Measurements from ENCODE around the gene KAZN.

DNA sequence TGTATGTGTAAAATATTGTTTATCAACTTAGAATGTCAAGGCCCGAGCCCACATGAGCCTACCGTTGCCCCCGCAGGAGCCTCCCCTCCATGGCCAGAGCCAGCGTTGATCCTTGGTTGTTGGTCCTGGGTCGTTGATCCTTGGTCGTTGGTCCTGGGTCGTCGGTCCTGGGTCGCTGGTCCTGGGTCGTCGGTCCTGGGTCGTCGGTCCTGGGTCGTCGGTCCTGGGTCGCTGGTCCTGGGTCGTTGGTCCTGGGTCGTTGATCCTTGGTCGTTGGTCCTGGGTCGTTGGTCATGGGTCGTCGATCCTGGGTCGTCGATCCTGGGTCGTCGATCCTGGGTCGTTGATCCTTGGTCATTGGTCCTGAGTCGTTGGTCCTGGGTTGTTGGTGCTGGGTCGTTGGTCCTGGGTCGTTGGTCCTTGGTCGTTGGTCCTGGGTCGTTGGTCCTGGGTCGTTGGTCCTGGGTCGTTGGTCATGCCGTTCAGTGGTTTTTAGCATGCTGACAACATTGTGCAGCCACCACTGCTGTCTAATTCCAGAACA is 450.0 kb downstream of the KAZN start:
- no peak for TF ChIP-seq POLR2A (IDR thresholded peaks at IDR 0.05)
- TF ChIP-seq, protein P1, sequence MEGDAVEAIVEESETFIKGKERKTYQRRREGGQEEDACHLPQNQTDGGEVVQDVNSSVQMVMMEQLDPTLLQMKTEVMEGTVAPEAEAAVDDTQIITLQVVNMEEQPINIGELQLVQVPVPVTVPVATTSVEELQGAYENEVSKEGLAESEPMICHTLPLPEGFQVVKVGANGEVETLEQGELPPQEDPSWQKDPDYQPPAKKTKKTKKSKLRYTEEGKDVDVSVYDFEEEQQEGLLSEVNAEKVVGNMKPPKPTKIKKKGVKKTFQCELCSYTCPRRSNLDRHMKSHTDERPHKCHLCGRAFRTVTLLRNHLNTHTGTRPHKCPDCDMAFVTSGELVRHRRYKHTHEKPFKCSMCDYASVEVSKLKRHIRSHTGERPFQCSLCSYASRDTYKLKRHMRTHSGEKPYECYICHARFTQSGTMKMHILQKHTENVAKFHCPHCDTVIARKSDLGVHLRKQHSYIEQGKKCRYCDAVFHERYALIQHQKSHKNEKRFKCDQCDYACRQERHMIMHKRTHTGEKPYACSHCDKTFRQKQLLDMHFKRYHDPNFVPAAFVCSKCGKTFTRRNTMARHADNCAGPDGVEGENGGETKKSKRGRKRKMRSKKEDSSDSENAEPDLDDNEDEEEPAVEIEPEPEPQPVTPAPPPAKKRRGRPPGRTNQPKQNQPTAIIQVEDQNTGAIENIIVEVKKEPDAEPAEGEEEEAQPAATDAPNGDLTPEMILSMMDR (IDR thresholded peaks at IDR 0.05 in 8 of 11, conservative IDR thresholded peaks at IDR 0.05 in 3 of 11), result no peak
